ENCODE measurements around the gene KIAA0753. TPM values are rescaled to one million over a fixed set of nuclear protein-coding genes. Genes with fewer than 3 reads are reported as not detected.

KIAA0753 gene
- total RNA-seq, 1 donor from 2014 or later: 24.0 TPM

DNA sequence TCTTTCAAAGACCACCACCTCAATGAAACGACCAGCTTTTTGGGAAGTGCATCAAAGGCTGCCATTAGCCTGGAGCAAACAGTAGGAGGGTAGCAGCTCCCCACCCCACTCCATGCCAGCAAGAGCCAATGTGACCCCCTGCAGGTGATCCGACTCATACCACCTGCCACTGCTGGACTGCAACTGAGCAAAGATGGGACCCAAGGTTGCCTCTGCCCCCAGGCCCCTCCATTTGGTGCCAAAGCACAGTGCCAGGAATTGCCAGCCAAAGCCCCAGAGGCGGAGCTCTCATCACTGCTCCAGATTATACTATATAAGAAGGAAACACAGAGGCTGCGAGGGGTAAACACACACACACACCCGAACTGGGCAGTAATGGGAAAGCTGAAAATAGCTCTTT is 92.5 kb downstream of the KIAA0753 start:
- no peaks in the 10 kb centered on the region for H3K9me3 Mint-ChIP-seq (ENCODE audit: unreplicated experiment)

DNA sequence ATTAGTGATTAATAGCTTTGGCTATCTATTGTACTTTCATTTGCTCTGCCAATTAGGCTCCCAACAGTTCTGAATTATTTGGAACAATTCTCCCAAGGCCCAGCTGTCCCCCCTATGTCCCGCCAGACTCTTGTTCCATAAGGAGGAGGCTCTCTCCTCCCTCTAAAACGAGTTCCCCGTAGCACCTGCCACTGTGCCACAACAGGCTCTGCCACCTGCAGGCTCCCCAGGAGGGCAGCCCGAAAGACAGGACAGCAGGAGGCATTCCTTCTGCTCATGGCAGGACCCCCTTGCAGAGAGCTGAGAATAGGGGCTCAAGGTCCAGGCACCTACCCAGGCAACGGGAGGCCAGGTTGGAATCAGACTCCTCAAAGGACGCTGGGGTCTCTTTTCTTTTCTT is 93.2 kb downstream of the KIAA0753 start:
- no peak overlapping the region for H3K4me3 Mint-ChIP-seq (ENCODE audit: unreplicated experiment)
- peaks cover 3% of the 10 kb centered on the region for H3K27me3 Mint-ChIP-seq (ENCODE audit: unreplicated experiment)
- TF ChIP-seq CTCF (IDR thresholded peaks at IDR 0.05): no peak
- DNase-seq (ENCODE audit: extremely low spot score, unreplicated experiment): no peak
- H3K36me3 Mint-ChIP-seq (ENCODE audit: unreplicated experiment): no peaks in the 10 kb centered on the region
- no peaks in the 10 kb centered on the region for H3K9me3 Mint-ChIP-seq (ENCODE audit: unreplicated experiment)
- no peaks in the 10 kb centered on the region for H3K4me1 Mint-ChIP-seq (ENCODE audit: unreplicated experiment)
- no peak overlapping the region for H3K27ac Mint-ChIP-seq (ENCODE audit: unreplicated experiment)

More for the DNA sequence above, 92.5 kb downstream of the KIAA0753 start:
- TF ChIP-seq CTCF (IDR thresholded peaks at IDR 0.05): no peak
- Mint-ChIP-seq H3K4me3 (ENCODE audit: unreplicated experiment) (no peak overlapping the region), H3K4me1 (ENCODE audit: unreplicated experiment) (no peaks in the 10 kb centered on the region), H3K27me3 (ENCODE audit: unreplicated experiment) (peaks cover 3% of the 10 kb centered on the region), H3K36me3 (ENCODE audit: unreplicated experiment) (no peaks in the 10 kb centered on the region), H3K27ac (ENCODE audit: unreplicated experiment) (no peak overlapping the region)
- DNase-seq (ENCODE audit: extremely low spot score, unreplicated experiment): no peak

DNA sequence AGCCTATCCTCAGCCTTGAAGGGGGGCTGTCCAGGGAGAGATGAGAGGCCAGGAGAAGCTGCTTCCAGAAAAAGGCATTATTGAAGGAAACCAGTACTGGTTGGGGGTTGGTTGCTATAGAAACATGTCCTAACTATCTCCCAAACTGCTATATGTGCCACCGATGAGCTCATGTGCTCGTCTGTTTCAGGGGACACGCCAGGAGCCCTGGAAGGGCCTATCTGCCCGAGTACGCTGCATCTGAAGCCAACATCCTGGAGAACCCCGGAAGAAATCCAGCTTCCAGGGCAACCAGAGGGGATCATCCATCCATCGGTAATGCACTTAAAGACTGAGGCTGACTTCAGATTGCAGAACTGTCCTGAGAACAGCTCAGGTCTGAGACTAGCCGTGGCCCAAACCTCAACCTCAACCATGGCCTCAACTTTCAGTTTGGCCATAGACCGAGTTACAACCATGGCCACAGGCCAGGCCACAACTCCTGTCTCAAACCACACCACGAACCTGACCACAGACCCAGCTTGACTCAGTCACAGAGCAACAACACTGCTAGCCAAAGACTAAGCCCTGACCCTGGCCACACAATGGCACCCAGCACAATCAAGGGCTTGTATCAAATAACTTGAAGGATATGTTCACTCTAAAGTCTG is 94.3 kb downstream of the KIAA0753 start:
- no peak overlapping the region for H3K27ac Mint-ChIP-seq (ENCODE audit: unreplicated experiment)
- H3K4me1 Mint-ChIP-seq (ENCODE audit: unreplicated experiment): no peaks in the 10 kb centered on the region
- H3K9me3 Mint-ChIP-seq (ENCODE audit: unreplicated experiment): no peaks in the 10 kb centered on the region
- no peak for DNase-seq (ENCODE audit: extremely low spot score, unreplicated experiment)
- peaks cover 3% of the 10 kb centered on the region for H3K27me3 Mint-ChIP-seq (ENCODE audit: unreplicated experiment)
- no peak for TF ChIP-seq CTCF (IDR thresholded peaks at IDR 0.05)
- no peak overlapping the region for H3K4me3 Mint-ChIP-seq (ENCODE audit: unreplicated experiment)
- H3K36me3 Mint-ChIP-seq (ENCODE audit: unreplicated experiment): no peaks in the 10 kb centered on the region

GRCh38 chr17:6545291-6545690 is 95.2 kb downstream of the KIAA0753 start:
- no peaks in the 10 kb centered on the region for H3K9me3 Mint-ChIP-seq (ENCODE audit: unreplicated experiment)
- no peaks in the 10 kb centered on the region for H3K4me1 Mint-ChIP-seq (ENCODE audit: unreplicated experiment)
- DNase-seq (ENCODE audit: extremely low spot score, unreplicated experiment): no peak
- H3K27ac Mint-ChIP-seq (ENCODE audit: unreplicated experiment): no peak overlapping the region
- no peak overlapping the region for H3K4me3 Mint-ChIP-seq (ENCODE audit: unreplicated experiment)
- no peak for TF ChIP-seq CTCF (IDR thresholded peaks at IDR 0.05)
- H3K36me3 Mint-ChIP-seq (ENCODE audit: unreplicated experiment): no peaks in the 10 kb centered on the region
- peaks cover 3% of the 10 kb centered on the region for H3K27me3 Mint-ChIP-seq (ENCODE audit: unreplicated experiment)

- H3K36me3 Mint-ChIP-seq (ENCODE audit: unreplicated experiment): no peaks in the 10 kb centered on the region
- peaks cover 8% of the 10 kb centered on the region for H3K27me3 Mint-ChIP-seq (ENCODE audit: unreplicated experiment)
- H3K4me1 Mint-ChIP-seq (ENCODE audit: unreplicated experiment): no peaks in the 10 kb centered on the region
- no peak overlapping the region for H3K27ac Mint-ChIP-seq (ENCODE audit: unreplicated experiment)
- no peak overlapping the region for H3K4me3 Mint-ChIP-seq (ENCODE audit: unreplicated experiment)
- DNase-seq (ENCODE audit: extremely low spot score, unreplicated experiment): no peak
- TF ChIP-seq CTCF (IDR thresholded peaks at IDR 0.05): no peak
- H3K9me3 Mint-ChIP-seq (ENCODE audit: unreplicated experiment): peaks cover 3% of the 10 kb centered on the region
Observed at GRCh38 chr17:6544011-6544370, 96.5 kb downstream of the KIAA0753 start.
